Osteocyte (in vitro differentiated cells): ENCODE measurements around the gene ARHGAP6. TPM values are rescaled to one million over a fixed set of nuclear protein-coding genes. Genes with fewer than 3 reads are reported as not detected.

Experiments used
- DNase-seq: peaks from one replicate; pipeline ENCODE4 v3.0.0; 2021; ENCODE audit warnings: mixed read lengths; ENCODE audit not compliant: unreplicated experiment; ENCODE audit errors: extremely low spot score
- H3K27ac Mint-ChIP-seq: one replicate; pipeline ENCODE4 v1.8.0; 2021; ENCODE audit warnings: mild to moderate bottlenecking, mixed read lengths; ENCODE audit not compliant: unreplicated experiment
- H3K27me3 Mint-ChIP-seq: one replicate; pipeline ENCODE4 v1.8.0; 2021; ENCODE audit warnings: mixed read lengths; ENCODE audit not compliant: unreplicated experiment
- H3K36me3 Mint-ChIP-seq: one replicate; pipeline ENCODE4 v1.8.0; 2021; ENCODE audit warnings: mixed read lengths; ENCODE audit not compliant: unreplicated experiment
- H3K4me1 Mint-ChIP-seq: one replicate; pipeline ENCODE4 v1.8.0; 2021; ENCODE audit warnings: mixed read lengths; ENCODE audit not compliant: unreplicated experiment
- H3K4me3 Mint-ChIP-seq: one replicate; pipeline ENCODE4 v1.8.0; 2021; ENCODE audit warnings: mild to moderate bottlenecking, moderate library complexity, mixed read lengths; ENCODE audit not compliant: unreplicated experiment
- H3K9me3 Mint-ChIP-seq: one replicate; pipeline ENCODE4 v1.8.0; 2021; ENCODE audit warnings: mixed read lengths; ENCODE audit not compliant: unreplicated experiment
- CTCF ChIP-seq: fragments of 200-600 bp; sonication (generic); IDR thresholded peaks from 2 replicates; pipeline ENCODE4 v1.5.0; 2021; ENCODE audit warnings: antibody characterized with exemption, mild to moderate bottlenecking, moderate library complexity
- total RNA-seq: library from RNA; stranded (reverse); gene quantifications from 2 replicates; pipeline ENCODE4 v1.2.1, GENCODE V29; 2021

Gene ARHGAP6
- total RNA-seq, 1 donor from 2014 or later = 3.5 TPM

GRCh38 chrX:11355259-11355909 is 310.3 kb downstream of the ARHGAP6 start:
- Mint-ChIP-seq H3K4me1 (peaks cover 8% of the 10 kb centered on the region), H3K36me3 (no peaks in the 10 kb centered on the region), H3K27ac (no peak overlapping the region), H3K4me3 (no peak overlapping the region), H3K27me3 (no peaks in the 10 kb centered on the region), H3K9me3 (peaks cover 9% of the 10 kb centered on the region)
- TF ChIP-seq CTCF = no peak
- no peak for DNase-seq

- no peak for TF ChIP-seq CTCF
- H3K36me3 Mint-ChIP-seq = no peaks in the 10 kb centered on the region
- no peak overlapping the region for H3K4me3 Mint-ChIP-seq
- H3K27ac Mint-ChIP-seq = no peak overlapping the region
- no peaks in the 10 kb centered on the region for H3K27me3 Mint-ChIP-seq
- no peak for DNase-seq
- peaks cover 12% of the 10 kb centered on the region for H3K9me3 Mint-ChIP-seq
- peaks cover 9% of the 10 kb centered on the region for H3K4me1 Mint-ChIP-seq
Measured at GRCh38 chrX:11352296-11352741, 313.4 kb downstream of the ARHGAP6 start.

- DNase-seq = no peak
- H3K27me3 Mint-ChIP-seq = no peaks in the 10 kb centered on the region
- peaks cover 12% of the 10 kb centered on the region for H3K9me3 Mint-ChIP-seq
- H3K36me3 Mint-ChIP-seq = no peaks in the 10 kb centered on the region
- TF ChIP-seq CTCF = no peak
- peak overlapping the region; percentile 28 for H3K27ac Mint-ChIP-seq
- no peak overlapping the region for H3K4me3 Mint-ChIP-seq
- peaks cover 9% of the 10 kb centered on the region for H3K4me1 Mint-ChIP-seq
Measured at GRCh38 chrX:11351375-11352295, 314.1 kb downstream of the ARHGAP6 start.

GRCh38 chrX:11349661-11350337 is 315.9 kb downstream of the ARHGAP6 start:
- no peaks in the 10 kb centered on the region for H3K27me3 Mint-ChIP-seq
- H3K4me1 Mint-ChIP-seq = peaks cover 9% of the 10 kb centered on the region
- H3K36me3 Mint-ChIP-seq = no peaks in the 10 kb centered on the region
- H3K9me3 Mint-ChIP-seq = peaks cover 7% of the 10 kb centered on the region
- DNase-seq = no peak
- no peak for TF ChIP-seq CTCF
- no peak overlapping the region for H3K27ac Mint-ChIP-seq
- no peak overlapping the region for H3K4me3 Mint-ChIP-seq
